Stimulated activated CD4-positive, alpha-beta T cell treated with anti-CD3 and anti-CD28 coated beads, Interleukin-1b, Interleukin-23, amount 100 ng/mL, for 4 hours (primary cell): ENCODE data around the gene STOML1.
A peak's percentile ranks its signal among the peaks of the same experiment; 100 is the strongest.

Source experiments
- DNase-seq, 2 donors: peaks; one replicate each; pipeline ENCODE4 v3.0.0-alpha.2; 2020; ENCODE audit warnings: low read depth in 2 of 2

Gene STOML1

DNA sequence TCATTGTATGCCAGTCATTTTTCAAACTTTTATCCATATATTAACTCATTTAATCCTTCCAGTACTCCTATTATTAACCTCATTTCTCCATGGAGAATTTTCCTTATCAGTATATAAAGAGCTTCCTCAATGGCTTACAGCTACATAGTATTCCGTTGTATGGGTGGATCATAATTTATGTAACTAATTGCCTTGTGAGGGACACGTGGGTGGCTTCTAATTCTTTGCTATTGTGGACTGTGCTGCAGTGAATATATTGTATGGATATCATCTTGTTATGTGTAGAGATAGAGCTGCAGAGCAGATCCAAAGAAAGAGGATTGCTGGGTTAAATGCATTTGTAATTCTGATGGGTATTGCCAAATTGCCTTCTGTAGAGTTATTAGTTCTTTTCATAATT, 27.6 kb upstream of the STOML1 start:
- DNase-seq = no peak

DNA sequence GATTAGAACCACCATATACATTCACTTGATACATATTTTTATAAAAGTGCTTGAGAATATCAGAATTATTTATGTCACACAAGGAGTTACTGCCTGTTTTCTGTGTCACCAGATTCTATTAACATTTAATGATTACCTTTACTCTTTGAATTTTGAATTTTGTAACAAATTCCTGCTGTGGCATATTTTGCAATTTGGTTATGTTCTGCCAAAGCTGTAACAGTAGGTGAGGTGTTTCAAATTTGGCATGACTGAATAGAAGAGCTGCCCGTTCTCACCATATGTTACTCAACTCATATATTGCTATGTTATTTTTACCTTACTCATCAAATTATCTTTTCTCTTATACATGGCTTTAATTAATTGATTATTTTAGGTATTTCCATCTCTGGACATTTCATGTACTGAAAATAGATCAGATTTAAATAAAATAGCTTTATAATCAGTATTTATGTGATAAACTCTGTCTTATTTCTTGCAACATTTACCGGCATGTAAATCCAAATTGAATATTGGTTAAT, 21.3 kb upstream of the STOML1 start:
- DNase-seq = no peak

DNA sequence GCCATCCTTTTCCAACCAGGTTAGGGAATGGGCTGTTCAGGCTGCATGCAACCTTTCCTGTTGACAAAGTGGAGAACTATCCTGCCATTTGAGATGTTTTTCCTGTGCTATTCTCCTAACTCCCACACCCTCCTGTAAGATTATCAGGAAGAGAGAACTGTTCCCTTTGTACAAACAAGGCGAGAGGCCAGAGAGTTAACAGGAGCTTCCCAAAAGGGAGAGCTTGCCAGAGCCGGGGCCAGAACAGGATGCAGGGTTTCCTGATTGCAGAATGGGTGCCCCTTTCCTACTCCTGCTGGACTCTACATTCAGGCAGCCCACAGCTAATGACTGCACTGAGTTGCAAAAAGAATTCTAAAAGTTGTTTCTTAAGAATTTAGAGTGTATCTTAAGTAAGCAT, 19.5 kb upstream of the STOML1 start:
- no peak for DNase-seq

DNA sequence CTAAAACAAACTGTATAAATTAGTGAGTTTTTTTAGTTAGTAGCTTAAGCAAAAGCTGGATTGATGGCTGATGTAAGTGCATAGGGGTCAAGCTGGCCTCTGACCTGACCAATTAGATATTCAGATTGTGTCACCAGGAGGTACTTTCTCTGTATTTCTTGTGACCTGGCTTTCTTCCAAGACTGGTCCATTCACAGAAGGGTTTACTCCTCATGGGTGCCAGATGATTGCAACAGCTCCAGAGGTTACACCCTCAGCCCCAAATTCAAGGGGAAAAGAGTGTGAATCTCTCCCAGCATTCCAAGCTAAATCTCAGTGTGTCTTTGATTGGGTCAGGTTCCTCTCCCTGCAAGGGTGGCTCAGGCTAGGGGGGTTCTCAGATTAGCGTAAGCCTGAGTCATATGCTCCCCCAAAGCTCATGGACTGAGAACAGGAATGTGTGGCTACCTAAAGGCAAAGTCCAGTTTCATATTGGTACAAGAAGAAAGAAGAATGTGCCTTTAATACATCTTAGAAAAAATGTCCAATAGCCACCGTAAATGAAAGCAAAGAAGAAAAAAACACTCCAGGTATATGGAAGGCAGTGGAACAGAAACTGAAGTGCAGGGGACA, 18.9 kb upstream of the STOML1 start:
- DNase-seq = no peak

GRCh38 chr15:74008901-74009300, 16.8 kb upstream of the STOML1 start:
- no peak for DNase-seq

- DNase-seq = no peak
Measured at GRCh38 chr15:74007820-74008371, 15.8 kb upstream of the STOML1 start.

GRCh38 chr15:74006774-74007639, 14.9 kb upstream of the STOML1 start:
- no peak for DNase-seq

DNA sequence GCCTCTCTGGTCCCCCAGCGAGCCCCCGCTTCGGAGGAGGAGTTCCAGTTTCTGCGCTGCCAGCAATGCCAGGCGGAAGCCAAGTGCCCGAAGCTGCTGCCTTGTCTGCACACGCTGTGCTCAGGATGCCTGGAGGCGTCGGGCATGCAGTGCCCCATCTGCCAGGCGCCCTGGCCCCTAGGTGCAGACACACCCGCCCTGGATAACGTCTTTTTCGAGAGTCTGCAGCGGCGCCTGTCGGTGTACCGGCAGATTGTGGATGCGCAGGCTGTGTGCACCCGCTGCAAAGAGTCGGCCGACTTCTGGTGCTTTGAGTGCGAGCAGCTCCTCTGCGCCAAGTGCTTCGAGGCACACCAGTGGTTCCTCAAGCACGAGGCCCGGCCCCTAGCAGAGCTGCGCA, 5.9 kb upstream of the STOML1 start:
- no peak for DNase-seq

DNA sequence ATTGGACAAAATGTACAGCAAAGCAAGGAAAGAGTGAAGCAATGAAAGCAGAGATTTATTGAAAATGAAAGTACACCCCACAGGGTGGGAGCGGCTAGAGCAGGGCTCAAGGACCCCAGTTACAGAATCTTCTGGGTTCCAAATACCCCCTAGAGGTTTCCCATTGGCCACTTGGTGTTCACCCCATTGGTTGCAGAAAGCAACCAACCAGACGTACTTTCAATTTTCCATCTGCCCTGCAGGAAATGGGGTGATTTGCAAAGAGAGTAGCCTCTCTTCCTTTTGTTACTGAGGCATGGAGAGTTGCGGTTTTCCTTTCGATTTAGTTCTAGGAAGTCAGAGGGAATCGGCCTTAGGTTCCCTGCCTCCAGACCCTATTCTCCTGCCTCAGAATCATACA, 4.8 kb upstream of the STOML1 start:
- DNase-seq = no peak

GRCh38 chr15:73996267-73996666, 4.2 kb upstream of the STOML1 start:
- DNase-seq = no peak

GRCh38 chr15:73994912-73995622, 3.0 kb upstream of the STOML1 start:
- no peak for DNase-seq

GRCh38 chr15:73994413-73994883, 2.4 kb upstream of the STOML1 start, which contains the start of gene PML:
Gene PML, plus strand, starts transcription at chr15:73994716. Its CDS starts 97 bp downstream, at chr15:73994813.
- peak; percentile 85 to 87 for DNase-seq

DNA sequence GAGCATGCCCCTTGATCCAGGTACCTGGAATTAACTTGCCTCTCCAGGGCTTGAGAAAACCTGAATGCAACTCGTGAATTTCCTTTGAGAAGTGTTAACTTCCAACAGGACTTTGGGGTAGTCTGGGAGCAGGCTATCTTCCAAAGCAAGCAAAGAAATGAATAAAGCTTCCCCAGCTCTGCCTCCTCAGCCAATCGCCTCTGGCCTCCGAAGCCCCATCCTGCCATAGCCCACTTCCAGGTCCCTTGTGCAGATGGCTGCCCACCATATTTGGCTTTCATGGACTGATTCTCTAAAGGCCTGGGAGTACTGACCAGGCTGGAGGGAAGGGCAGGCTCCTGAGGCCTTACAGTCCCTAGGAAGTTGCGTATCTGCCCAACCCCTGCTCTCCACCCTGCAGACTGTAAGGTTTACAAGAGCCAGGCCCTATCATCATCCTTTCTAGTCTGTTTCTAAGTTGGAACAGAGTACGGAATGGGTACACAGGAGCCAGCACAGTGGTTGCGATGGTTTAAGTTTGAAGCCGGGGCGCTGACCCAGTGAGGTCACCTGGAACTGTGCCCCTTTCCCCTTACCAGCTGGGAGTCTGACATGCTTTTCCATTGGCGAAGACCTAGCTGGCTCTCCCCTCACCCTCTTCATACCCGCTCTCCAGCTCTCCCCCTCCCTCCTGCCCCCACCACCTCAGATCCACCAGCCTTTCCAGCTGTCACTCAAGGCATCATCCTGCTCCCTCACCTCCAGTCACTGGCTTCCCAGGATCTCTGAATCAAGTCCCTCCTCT, 1.3 kb upstream of the STOML1 start:
- no peak for DNase-seq

- DNase-seq = no peak
Measured at GRCh38 chr15:73992594-73992898, 451 bp upstream of the STOML1 start.

- no peak for DNase-seq
Measured at GRCh38 chr15:73991260-73991659, 835 bp downstream of the STOML1 start.

DNA sequence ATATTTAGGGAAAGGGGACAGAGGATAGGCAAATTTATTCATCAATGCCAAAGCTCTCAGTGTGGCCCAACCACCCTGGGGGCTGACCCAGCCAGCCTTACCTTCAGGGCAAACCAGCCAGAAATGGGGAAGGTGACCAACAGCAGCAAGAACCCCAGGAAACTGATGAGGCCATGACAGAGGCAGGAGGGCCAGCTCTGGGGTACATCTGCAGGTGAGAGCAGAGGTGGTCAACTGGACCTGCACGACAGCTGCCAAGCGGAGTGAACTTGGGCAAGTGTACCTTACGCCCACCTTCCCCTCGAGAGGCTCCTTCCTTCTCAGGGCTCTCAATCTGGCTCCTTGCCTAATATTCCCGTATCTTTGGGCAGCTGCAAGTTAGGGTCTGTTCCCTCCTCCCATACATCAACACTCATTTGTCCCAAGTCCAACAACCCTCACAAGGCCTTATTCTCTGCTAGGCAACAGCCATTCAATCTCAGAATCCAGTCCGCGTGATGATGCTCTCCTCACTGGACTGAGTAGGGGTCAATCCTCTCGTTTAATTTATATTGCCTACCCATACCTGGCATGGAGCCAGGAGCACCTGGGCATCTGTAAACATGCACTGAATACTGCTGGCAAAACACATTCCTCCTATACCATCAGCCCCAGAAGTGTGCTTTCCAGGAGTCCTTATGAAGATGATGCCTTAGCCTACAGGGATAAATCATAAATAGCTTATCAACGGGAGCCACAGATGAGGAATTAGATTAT, 1.7 kb downstream of the STOML1 start:
- DNase-seq = no peak

- no peak for DNase-seq
Measured at GRCh38 chr15:73989001-73989798, 2.9 kb downstream of the STOML1 start.

DNA sequence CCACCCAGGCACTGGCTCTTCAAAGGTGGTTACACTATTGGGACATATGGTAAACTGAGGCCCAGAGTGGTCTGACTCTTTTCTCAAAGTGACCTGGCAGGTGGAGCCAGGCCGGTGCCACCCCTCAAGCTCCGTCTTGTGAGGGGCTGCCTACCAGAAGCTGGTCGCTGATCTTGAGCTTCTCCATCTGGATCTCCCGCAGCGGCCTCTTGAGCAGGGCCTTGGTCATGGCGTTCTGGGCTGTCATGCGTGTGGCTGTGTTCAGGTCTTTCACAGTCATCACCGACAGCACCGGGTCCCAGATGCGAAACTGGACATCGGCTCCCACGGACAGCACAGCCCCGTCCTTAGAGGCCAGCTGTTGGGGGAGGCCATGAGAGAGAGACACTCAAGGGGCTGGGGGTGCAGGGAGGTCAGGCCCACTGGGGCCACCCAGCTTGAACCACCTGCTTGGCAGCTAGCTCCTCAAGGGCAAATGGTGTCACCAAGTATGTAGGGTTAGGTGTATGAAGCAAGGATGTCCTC, 3.6 kb downstream of the STOML1 start:
- no peak for DNase-seq

DNA sequence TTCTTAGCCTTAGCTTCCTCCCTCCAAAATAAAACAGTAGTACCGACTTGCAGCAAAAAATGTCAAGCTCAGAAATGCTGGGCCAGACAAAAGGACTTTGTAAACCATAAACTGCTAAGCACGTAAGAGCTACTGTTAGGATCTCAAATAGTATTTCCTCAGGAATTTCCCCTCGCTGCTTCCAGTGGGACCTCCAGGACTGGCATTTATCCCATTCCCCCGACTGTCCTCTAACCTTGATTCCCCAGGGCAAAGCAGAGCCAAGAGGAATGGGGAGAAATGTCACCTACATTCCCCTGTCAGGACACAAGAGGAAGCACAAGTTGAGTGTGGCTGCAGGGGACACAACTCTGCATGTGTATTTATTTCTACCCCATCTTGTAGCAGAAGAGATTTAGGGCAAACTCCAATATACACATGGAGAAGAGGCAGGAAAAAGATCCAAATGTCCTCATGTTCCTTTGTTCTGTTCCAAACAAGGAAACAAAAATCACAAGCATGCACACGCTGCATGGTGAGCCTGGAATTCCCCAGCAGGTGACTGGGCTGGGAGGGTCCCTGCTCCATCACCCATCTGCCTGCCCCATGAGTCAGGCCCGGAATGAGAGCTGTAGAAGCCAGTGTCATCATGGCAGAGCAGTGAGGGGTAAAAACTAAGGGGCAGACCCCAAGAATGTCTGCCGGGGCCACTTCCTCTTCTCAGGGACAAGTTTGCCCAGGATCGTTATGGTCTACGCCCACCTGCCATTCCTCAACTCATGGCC, 4.2 kb downstream of the STOML1 start:
- no peak for DNase-seq
